OCI-LY7 (cell line): ENCODE measurements around the gene GSS. TPM values are rescaled to one million over a fixed set of nuclear protein-coding genes. Genes with fewer than 3 reads are reported as not detected.

Experiments
- BruUV-seq: library from RNA; stranded (reverse); fragments of 400-500 nt; replicated peaks from 2 replicates; lab custom pipeline; 2021; lab: Mats Ljungman, UMichigan
- CTCF ChIA-PET: fragments of 300-600 bp; sonication (Branson Sonifier 250); formaldehyde crosslinking; loops from one replicate; lab custom pipeline; 2022; ENCODE audit warnings: antibody characterized with exemption; ENCODE audit not compliant: unreplicated experiment; lab: Charles Lee
- POLR2A ChIA-PET: fragments of 300-600 bp; sonication (Branson Sonifier 250); formaldehyde crosslinking; loops from one replicate; lab custom pipeline; 2022; ENCODE audit warnings: antibody characterized with exemption; lab: Charles Lee
- DNase-seq: peaks from one replicate; pipeline ENCODE4 v3.0.0-alpha.2; 2015; ENCODE audit warnings: low spot score
- H2AFZ ChIP-seq: fragments of 200-600 bp; sonication (generic), shearing (Covaris generic); 2 replicates; pipeline ENCODE4 v1.6.1; 2014; ENCODE audit warnings: mild to moderate bottlenecking, antibody characterized with exemption, low read length, moderate library complexity
- H3K27ac ChIP-seq: fragments of 200-600 bp; sonication (generic); 2 replicates; pipeline ENCODE4 v1.5.1; 2014; ENCODE audit warnings: mixed run types, low read depth, mild to moderate bottlenecking, moderate library complexity, low read length, inconsistent platforms; ENCODE audit not compliant: poor library complexity, severe bottlenecking
- H3K36me3 ChIP-seq: fragments of 200-600 bp; sonication (generic); 2 replicates; pipeline ENCODE4 v1.6.1; 2014; ENCODE audit warnings: mild to moderate bottlenecking, antibody characterized with exemption, low read length, moderate library complexity, mixed read lengths; ENCODE audit not compliant: insufficient read depth
- H3K4me1 ChIP-seq: fragments of 200-600 bp; sonication (generic); 2 replicates; pipeline ENCODE4 v1.5.1; 2014; ENCODE audit warnings: mild to moderate bottlenecking, low read length; ENCODE audit not compliant: insufficient read depth, poor library complexity, severe bottlenecking
- H3K4me2 ChIP-seq: fragments of 200-600 bp; sonication (generic); 2 replicates; pipeline ENCODE4 v1.6.1; 2014; ENCODE audit warnings: mild to moderate bottlenecking, low read length
- H3K4me3 ChIP-seq: fragments of 200-600 bp; sonication (generic); 2 replicates; pipeline ENCODE4 v1.5.1; 2014; ENCODE audit warnings: mild to moderate bottlenecking, low read depth, low read length; ENCODE audit not compliant: poor library complexity, severe bottlenecking
- H3K79me2 ChIP-seq: fragments of 200-600 bp; sonication (generic); 2 replicates; pipeline ENCODE4 v1.6.1; 2016; ENCODE audit warnings: low read depth, mild to moderate bottlenecking, low read length, moderate library complexity, mixed read lengths; ENCODE audit not compliant: insufficient read depth
- H3K9me2 ChIP-seq: fragments of 200-600 bp; sonication (generic); 2 replicates; pipeline ENCODE4 v1.6.1; 2016; ENCODE audit warnings: mild to moderate bottlenecking, low read length, mixed read lengths; ENCODE audit not compliant: insufficient read depth
- H3K9me3 ChIP-seq: fragments of 200-600 bp; sonication (generic); 2 replicates; pipeline ENCODE4 v1.6.1; 2014; ENCODE audit warnings: mild to moderate bottlenecking, mixed run types, low read length, mixed read lengths
- H4K20me1 ChIP-seq: fragments of 200-600 bp; sonication (generic); 2 replicates; pipeline ENCODE4 v1.6.1; 2014; ENCODE audit warnings: mild to moderate bottlenecking, antibody characterized with exemption, low read length, moderate library complexity, mixed read lengths; ENCODE audit not compliant: insufficient read depth
- CTCF ChIP-seq: fragments of 200-600 bp; sonication (generic); conservative IDR thresholded peaks from 2 replicates; pipeline ENCODE4 v1.5.1; 2014; ENCODE audit warnings: mild to moderate bottlenecking, antibody characterized with exemption, low read length, moderate library complexity, mixed read lengths
- EZH2phosphoT487 ChIP-seq: fragments of 200-600 bp; sonication (generic); IDR thresholded peaks from 2 replicates; pipeline ENCODE4 v1.6.1; 2018; ENCODE audit warnings: low read depth, borderline replicate concordance, mild to moderate bottlenecking, mixed run types, antibody characterized with exemption, low read length, moderate library complexity, mixed read lengths
- intact Hi-C: fragments of 100-400 bp; cut with micrococcal nuclease; formaldehyde crosslinking; loops from one replicate; pipeline ENCODE4 v1.10.0; 2022; ENCODE audit not compliant: unreplicated experiment
- total RNA-seq, 2 experiments: library from RNA; depleted of rRNA in 1 of 2; stranded (reverse); fragments of >200 nt in 1 of 2; shearing (Covaris generic) in 1 of 2; gene quantifications; 2 replicates each; pipeline ENCODE4 v1.2.3, GENCODE V29; 2014 to 2022

Gene GSS
- total RNA-seq, 2 experiments from 2014 or later = 78.7 to 91.4 TPM

- no TSS peak for BruUV-seq
- POLR2A ChIA-PET = interaction anchor here (0.6 kb wide), 1 partner anchor 28 kb away, joined by 3 read pairs; no protein-coding TSS in a partner anchor
- no peak for TF ChIP-seq EZH2phosphoT487
These were observed 45.5 kb upstream of the GSS start for GRCh38 chr20:35000922-35001595.

GRCh38 chr20:35000311-35000921 is 44.8 kb upstream of the GSS start:
- intact Hi-C loops = no loop called here
- H3K27ac ChIP-seq = no peak overlapping the region
- DNase-seq = peak; percentile 82
- no peak for TF ChIP-seq EZH2phosphoT487
- TF ChIP-seq CTCF = no peak
- CTCF ChIA-PET = no interaction called here
- no TSS peak for BruUV-seq
- H3K79me2 ChIP-seq = no peaks in the 10 kb centered on the region
- POLR2A ChIA-PET = no interaction called here
- H3K4me3 ChIP-seq = no peak overlapping the region
- H3K36me3 ChIP-seq = peaks cover 44% of the 10 kb centered on the region
- H3K4me1 ChIP-seq = peaks cover 13% of the 10 kb centered on the region
- no peak overlapping the region for H3K4me2 ChIP-seq
- no peaks in the 10 kb centered on the region for H3K9me3 ChIP-seq
- H3K9me2 ChIP-seq = no peaks in the 10 kb centered on the region
- H2AFZ ChIP-seq = no peak overlapping the region
- no peaks in the 10 kb centered on the region for H4K20me1 ChIP-seq

More at GRCh38 chr20:35000922-35001595, 45.5 kb upstream of the GSS start:
- H4K20me1 ChIP-seq = no peaks in the 10 kb centered on the region
- no peak overlapping the region for H2AFZ ChIP-seq
- no peaks in the 10 kb centered on the region for H3K9me2 ChIP-seq
- no peak overlapping the region for H3K4me3 ChIP-seq
- H3K4me1 ChIP-seq = peaks cover 13% of the 10 kb centered on the region
- H3K4me2 ChIP-seq = no peak overlapping the region
- intact Hi-C loops = no loop called here
- no peak for DNase-seq
- H3K9me3 ChIP-seq = no peaks in the 10 kb centered on the region
- H3K36me3 ChIP-seq = peaks cover 44% of the 10 kb centered on the region
- CTCF ChIA-PET = interaction anchor here (0.5 to 0.8 kb wide), 2 partner anchors 131 to 205 kb away, joined by 3 read pairs; no protein-coding TSS in a partner anchor
- no peak overlapping the region for H3K27ac ChIP-seq
- no peaks in the 10 kb centered on the region for H3K79me2 ChIP-seq

- H3K9me2 ChIP-seq = no peaks in the 10 kb centered on the region
- H3K27ac ChIP-seq = no peak overlapping the region
- H3K79me2 ChIP-seq = no peaks in the 10 kb centered on the region
- CTCF ChIA-PET = no interaction called here
- no peak overlapping the region for H3K4me2 ChIP-seq
- no peak for DNase-seq
- no peak overlapping the region for H2AFZ ChIP-seq
- peaks cover 38% of the 10 kb centered on the region for H3K36me3 ChIP-seq
- no TSS peak for BruUV-seq
- POLR2A ChIA-PET = no interaction called here
- no peak overlapping the region for H3K4me3 ChIP-seq
- no peak for TF ChIP-seq EZH2phosphoT487
- TF ChIP-seq CTCF = no peak
- peaks cover 13% of the 10 kb centered on the region for H3K4me1 ChIP-seq
- intact Hi-C loops = no loop called here
- no peaks in the 10 kb centered on the region for H4K20me1 ChIP-seq
- no peaks in the 10 kb centered on the region for H3K9me3 ChIP-seq
These were observed 44.2 kb upstream of the GSS start for GRCh38 chr20:34999782-35000181.
